CD4-positive, alpha-beta T cell (primary cell): Measurements from ENCODE around the gene C8G. TPM values are rescaled to one million over a fixed set of nuclear protein-coding genes. Genes with fewer than 3 reads are reported as not detected.

ENCODE experiments used
- ATAC-seq: fragments of 200-7000 bp; cut with Tn5 transposase; one replicate; pipeline ENCODE4 v1.10.0; 2022; ENCODE audit warnings: mild to moderate bottlenecking; ENCODE audit not compliant: poor library complexity
- CTCF ChIA-PET: fragments of 350-600 bp; sonication (Branson Sonifier 250); formaldehyde crosslinking; loops from one replicate; lab custom pipeline; 2021; ENCODE audit warnings: antibody characterized with exemption, inconsistent platforms; lab: Charles Lee
- POLR2A ChIA-PET: fragments of 350-600 bp; sonication (Branson Sonifier 250); formaldehyde crosslinking; loops from one replicate; lab custom pipeline; 2021; ENCODE audit warnings: antibody characterized with exemption, inconsistent platforms; lab: Charles Lee
- DNase-seq, 14 experiments: peaks; one replicate each; pipeline ENCODE4 v3.0.0-alpha.2; 2013 to 2020; ENCODE audit warnings: mixed read lengths in 2 of 14
- H3K27ac ChIP-seq, 2 donors: one replicate each; pipeline versions ENCODE4 v1.5.1 to v1.7.0; 2013; ENCODE audit warnings: low read length in 2 of 2, low read depth in 1 of 2, mild to moderate bottlenecking in 1 of 2
- H3K27me3 ChIP-seq, 2 experiments: 1 replicate in 1 of 2; 2 replicates in 1 of 2; pipeline versions ENCODE4 v1.6.1 to v1.7.0; 2013; ENCODE audit warnings: low read length in 2 of 2, control low read depth in 1 of 2, mild to moderate bottlenecking in 1 of 2, moderate library complexity in 1 of 2; ENCODE audit not compliant: insufficient read depth in 2 of 2, control insufficient read depth in 1 of 2
- H3K36me3 ChIP-seq: one replicate; pipeline ENCODE4 v1.6.1; 2013; ENCODE audit warnings: low read length, control low read depth; ENCODE audit not compliant: insufficient read depth
- H3K4me1 ChIP-seq: one replicate; pipeline ENCODE4 v1.6.1; 2013; ENCODE audit warnings: low read length, control low read depth; ENCODE audit not compliant: insufficient read depth
- H3K4me3 ChIP-seq: one replicate; pipeline ENCODE4 v1.5.1; 2013; ENCODE audit warnings: mild to moderate bottlenecking, low read length, moderate library complexity
- H3K9me3 ChIP-seq, 2 experiments: 1 replicate in 1 of 2; 2 replicates in 1 of 2; pipeline versions ENCODE4 v1.6.1 to v1.7.0; 2013; ENCODE audit warnings: low read length in 2 of 2, mild to moderate bottlenecking in 2 of 2, control low read depth in 1 of 2, moderate library complexity in 1 of 2; ENCODE audit not compliant: control insufficient read depth in 1 of 2, insufficient read depth in 1 of 2
- H3K27ac Mint-ChIP-seq: one replicate; pipeline ENCODE4 v1.8.0; 2020; ENCODE audit warnings: mixed read lengths
- H3K27me3 Mint-ChIP-seq: one replicate; pipeline ENCODE4 v1.8.0; 2021; ENCODE audit warnings: mixed read lengths
- H3K36me3 Mint-ChIP-seq: one replicate; pipeline ENCODE4 v1.8.0; 2021; ENCODE audit warnings: low read depth, mixed read lengths
- H3K4me1 Mint-ChIP-seq: one replicate; pipeline ENCODE4 v1.8.0; 2021; ENCODE audit warnings: low read depth, mixed read lengths
- H3K4me3 Mint-ChIP-seq: one replicate; pipeline ENCODE4 v1.8.0; 2020; ENCODE audit warnings: mild to moderate bottlenecking, mixed read lengths
- H3K9me3 Mint-ChIP-seq: one replicate; pipeline ENCODE4 v1.8.0; 2020; ENCODE audit warnings: mixed read lengths
- intact Hi-C, 2 experiments: fragments of 100-400 bp; cut with DNase I in 1 of 2; cut with micrococcal nuclease in 1 of 2; formaldehyde crosslinking; loops; one replicate each; pipeline versions ENCODE4 v1.15.1 to v1.9.0; 2023 to 2025; cut with DNase I, micrococcal nuclease
- total RNA-seq, 174 experiments: library from RNA in 2 of 174; stranded (reverse) in 2 of 174; gene quantifications; one replicate each; pipeline ENCODE4 v1.2.3 and lab custom pipeline; 2021 to 2026
- TF ChIP-seq, protein P1 (sequence below): fragments of 200-600 bp; IDR thresholded peaks from one replicate; pipeline ENCODE4 v1.8.0; 2022; ENCODE audit warnings: antibody characterized with exemption, mild to moderate bottlenecking

C8G gene
- total RNA-seq, 2 experiments from 2014 or later: not detected

DNA sequence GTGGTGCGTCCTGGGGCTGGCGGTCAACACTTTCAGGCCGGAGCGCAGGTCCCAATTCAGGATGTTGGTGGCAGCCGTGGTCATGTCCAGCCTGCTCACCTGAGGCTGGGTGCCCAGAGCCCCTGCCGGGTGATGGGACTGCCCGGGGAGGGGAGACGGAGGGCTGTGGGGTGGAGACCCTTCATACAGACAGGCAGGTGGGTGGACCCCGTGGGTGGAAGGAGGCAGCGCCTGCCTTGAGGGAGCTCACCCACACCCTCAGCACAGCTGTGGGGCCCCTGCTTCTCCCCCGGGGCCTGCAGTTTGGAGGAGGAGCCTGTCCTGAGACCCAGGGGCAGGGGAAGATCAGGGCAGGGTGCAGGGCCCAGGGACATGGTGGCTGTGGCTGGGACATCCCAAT, 25.3 kb downstream of the C8G start:
- H3K27me3 Mint-ChIP-seq: no peaks in the 10 kb centered on the region
- no peak for ATAC-seq
- Histone ChIP-seq H3K27ac (no peak overlapping the region), H3K4me1 (peaks cover 42% of the 10 kb centered on the region), H3K4me3 (no peak overlapping the region), H3K36me3 (no peaks in the 10 kb centered on the region), H3K27me3 (no peaks in the 10 kb centered on the region), H3K9me3 (no peaks in the 10 kb centered on the region)
- CTCF ChIA-PET: no interaction called here
- H3K9me3 Mint-ChIP-seq: no peaks in the 10 kb centered on the region
- no peak for DNase-seq
- POLR2A ChIA-PET: no interaction called here
- no peaks in the 10 kb centered on the region for H3K36me3 Mint-ChIP-seq
- intact Hi-C loops: no loop called here
- TF ChIP-seq, protein P1, sequence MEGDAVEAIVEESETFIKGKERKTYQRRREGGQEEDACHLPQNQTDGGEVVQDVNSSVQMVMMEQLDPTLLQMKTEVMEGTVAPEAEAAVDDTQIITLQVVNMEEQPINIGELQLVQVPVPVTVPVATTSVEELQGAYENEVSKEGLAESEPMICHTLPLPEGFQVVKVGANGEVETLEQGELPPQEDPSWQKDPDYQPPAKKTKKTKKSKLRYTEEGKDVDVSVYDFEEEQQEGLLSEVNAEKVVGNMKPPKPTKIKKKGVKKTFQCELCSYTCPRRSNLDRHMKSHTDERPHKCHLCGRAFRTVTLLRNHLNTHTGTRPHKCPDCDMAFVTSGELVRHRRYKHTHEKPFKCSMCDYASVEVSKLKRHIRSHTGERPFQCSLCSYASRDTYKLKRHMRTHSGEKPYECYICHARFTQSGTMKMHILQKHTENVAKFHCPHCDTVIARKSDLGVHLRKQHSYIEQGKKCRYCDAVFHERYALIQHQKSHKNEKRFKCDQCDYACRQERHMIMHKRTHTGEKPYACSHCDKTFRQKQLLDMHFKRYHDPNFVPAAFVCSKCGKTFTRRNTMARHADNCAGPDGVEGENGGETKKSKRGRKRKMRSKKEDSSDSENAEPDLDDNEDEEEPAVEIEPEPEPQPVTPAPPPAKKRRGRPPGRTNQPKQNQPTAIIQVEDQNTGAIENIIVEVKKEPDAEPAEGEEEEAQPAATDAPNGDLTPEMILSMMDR: no peak
- no peak overlapping the region for H3K27ac Mint-ChIP-seq
- peaks cover 18% of the 10 kb centered on the region for H3K4me1 Mint-ChIP-seq
- H3K4me3 Mint-ChIP-seq: no peak overlapping the region

DNA sequence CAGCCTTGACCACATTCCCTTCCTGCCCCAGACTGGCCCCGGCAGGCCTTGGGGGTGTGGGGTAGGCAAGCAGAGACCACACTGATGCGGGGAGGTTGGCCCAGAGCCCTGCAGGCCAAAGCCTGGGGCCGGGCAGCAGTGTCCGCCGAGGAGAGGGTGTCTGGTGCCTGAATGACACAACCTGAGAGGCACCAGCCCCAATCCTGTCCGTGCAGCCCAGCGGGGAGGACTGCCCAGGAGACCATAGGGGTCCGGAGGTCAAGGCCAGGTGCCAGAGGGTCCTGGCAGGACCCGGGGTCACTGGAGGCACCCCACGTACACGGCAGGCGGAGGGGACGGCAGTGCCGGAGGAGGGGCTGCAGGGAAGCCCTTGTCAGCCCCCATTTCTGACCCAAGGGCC, 26.7 kb downstream of the C8G start:
- Histone ChIP-seq H3K27ac (no peak overlapping the region), H3K4me1 (peaks cover 43% of the 10 kb centered on the region), H3K4me3 (no peak overlapping the region), H3K27me3 (no peaks in the 10 kb centered on the region), H3K9me3 (no peaks in the 10 kb centered on the region), H3K36me3 (no peaks in the 10 kb centered on the region)
- no peaks in the 10 kb centered on the region for H3K27me3 Mint-ChIP-seq
- ChIA-PET POLR2A (no interaction called here), CTCF (no interaction called here)
- H3K27ac Mint-ChIP-seq: no peak overlapping the region
- no peaks in the 10 kb centered on the region for H3K36me3 Mint-ChIP-seq
- TF ChIP-seq, protein P1: no peak
- peaks cover 20% of the 10 kb centered on the region for H3K4me1 Mint-ChIP-seq
- ATAC-seq (no peak), DNase-seq (no peak)
- H3K9me3 Mint-ChIP-seq: no peaks in the 10 kb centered on the region
- intact Hi-C loops: no loop called here
- H3K4me3 Mint-ChIP-seq: no peak overlapping the region

DNA sequence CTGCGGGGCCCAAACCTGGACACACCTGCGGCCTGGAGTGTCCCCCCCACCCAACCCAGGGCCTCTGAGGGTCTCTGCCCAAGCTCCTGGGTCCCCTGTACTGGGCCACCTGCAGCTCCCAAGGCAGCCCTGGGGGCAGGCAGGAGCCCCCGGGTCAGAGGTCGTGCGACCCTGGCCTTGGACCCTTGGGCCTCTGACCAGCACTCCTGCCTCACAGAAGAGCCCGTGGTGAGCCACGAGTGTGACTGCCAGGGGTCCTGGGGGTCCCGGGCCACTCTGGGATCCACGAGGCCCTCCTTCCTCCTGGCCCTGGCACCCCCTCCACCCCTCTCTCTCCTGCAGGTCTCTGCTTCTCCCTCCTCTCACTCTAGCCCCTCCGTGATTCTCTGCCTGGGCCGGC, 27.3 kb downstream of the C8G start:
- H3K4me3 Mint-ChIP-seq: no peak overlapping the region
- Histone ChIP-seq H3K36me3 (no peaks in the 10 kb centered on the region), H3K4me3 (no peak overlapping the region), H3K27me3 (no peaks in the 10 kb centered on the region), H3K9me3 (no peaks in the 10 kb centered on the region), H3K4me1 (peaks cover 48% of the 10 kb centered on the region), H3K27ac (no peak overlapping the region)
- intact Hi-C loops: no loop called here
- ATAC-seq: no peak
- H3K9me3 Mint-ChIP-seq: no peaks in the 10 kb centered on the region
- H3K4me1 Mint-ChIP-seq: peaks cover 20% of the 10 kb centered on the region
- no peak overlapping the region for H3K27ac Mint-ChIP-seq
- CTCF ChIA-PET: no interaction called here
- no peaks in the 10 kb centered on the region for H3K36me3 Mint-ChIP-seq
- DNase-seq: no peak
- TF ChIP-seq, protein P1: no peak
- H3K27me3 Mint-ChIP-seq: no peaks in the 10 kb centered on the region
- POLR2A ChIA-PET: no interaction called here
